Measurements from ENCODE around the gene ZNF134.

DNA sequence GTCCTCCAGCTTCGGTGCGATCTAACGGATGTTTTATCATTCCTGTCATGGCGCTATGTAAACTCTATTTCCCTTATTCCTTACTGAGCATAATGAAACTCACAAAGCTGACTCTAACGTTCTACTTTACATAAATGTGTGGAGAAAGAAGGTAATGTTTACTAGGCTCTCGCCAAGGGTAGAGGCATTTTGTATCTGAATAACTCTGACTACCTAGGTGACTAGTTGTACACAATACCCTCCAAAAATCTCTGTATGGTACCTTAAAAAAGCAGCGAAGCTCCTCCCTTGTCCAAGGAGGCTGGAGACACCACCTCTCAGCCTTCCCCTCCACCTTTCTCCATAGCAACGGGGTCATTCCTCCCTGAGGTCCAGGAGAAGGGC, 14.7 kb upstream of the ZNF134 start:
- TF ChIP-seq, protein P1, sequence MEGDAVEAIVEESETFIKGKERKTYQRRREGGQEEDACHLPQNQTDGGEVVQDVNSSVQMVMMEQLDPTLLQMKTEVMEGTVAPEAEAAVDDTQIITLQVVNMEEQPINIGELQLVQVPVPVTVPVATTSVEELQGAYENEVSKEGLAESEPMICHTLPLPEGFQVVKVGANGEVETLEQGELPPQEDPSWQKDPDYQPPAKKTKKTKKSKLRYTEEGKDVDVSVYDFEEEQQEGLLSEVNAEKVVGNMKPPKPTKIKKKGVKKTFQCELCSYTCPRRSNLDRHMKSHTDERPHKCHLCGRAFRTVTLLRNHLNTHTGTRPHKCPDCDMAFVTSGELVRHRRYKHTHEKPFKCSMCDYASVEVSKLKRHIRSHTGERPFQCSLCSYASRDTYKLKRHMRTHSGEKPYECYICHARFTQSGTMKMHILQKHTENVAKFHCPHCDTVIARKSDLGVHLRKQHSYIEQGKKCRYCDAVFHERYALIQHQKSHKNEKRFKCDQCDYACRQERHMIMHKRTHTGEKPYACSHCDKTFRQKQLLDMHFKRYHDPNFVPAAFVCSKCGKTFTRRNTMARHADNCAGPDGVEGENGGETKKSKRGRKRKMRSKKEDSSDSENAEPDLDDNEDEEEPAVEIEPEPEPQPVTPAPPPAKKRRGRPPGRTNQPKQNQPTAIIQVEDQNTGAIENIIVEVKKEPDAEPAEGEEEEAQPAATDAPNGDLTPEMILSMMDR (IDR thresholded peaks at IDR 0.05), result no peak
- no peak for TF ChIP-seq POLR2A (IDR thresholded peaks at IDR 0.05)
